ENCODE data around the gene ZNF726. TPM values are rescaled to one million over a fixed set of nuclear protein-coding genes. Genes with fewer than 3 reads are reported as not detected.

Gene ZNF726
- total RNA-seq, 1 experiment from 2014 or later = not detected

- TF ChIP-seq AR (CRISPR knock-in tag; IDR thresholded peaks at IDR 0.05) (no peak), ZNF671 (CRISPR knock-in tag; IDR thresholded peaks at IDR 0.05) (no peak)
These were observed 66.1 kb downstream of the ZNF726 start (continued) for GRCh38 chr19:23980805-23981204.

GRCh38 chr19:23981863-23982262, 67.2 kb downstream of the ZNF726 start:
- DNase-seq (ENCODE audit: low spot score) (no peak), ATAC-seq (no peak)
- Mint-ChIP-seq H3K4me3 (no peak overlapping the region), H3K27me3 (ENCODE audit: low read depth) (peaks cover 21% of the 10 kb centered on the region), H3K36me3 (peaks cover 71% of the 10 kb centered on the region), H3K4me1 (no peaks in the 10 kb centered on the region), H3K9me3 (peaks cover 97% of the 10 kb centered on the region), H3K27ac (no peak overlapping the region)
- TF ChIP-seq NR1H2 (CRISPR knock-in tag; IDR thresholded peaks at IDR 0.05) (no peak), TP53 (CRISPR knock-in tag; IDR thresholded peaks at IDR 0.05) (no peak), CREM (CRISPR knock-in tag; IDR thresholded peaks at IDR 0.05) (no peak), SOX15 (CRISPR knock-in tag; IDR thresholded peaks at IDR 0.05) (no peak), JUN (CRISPR knock-in tag; IDR thresholded peaks at IDR 0.05) (no peak)
- TF ChIP-seq, protein P1, sequence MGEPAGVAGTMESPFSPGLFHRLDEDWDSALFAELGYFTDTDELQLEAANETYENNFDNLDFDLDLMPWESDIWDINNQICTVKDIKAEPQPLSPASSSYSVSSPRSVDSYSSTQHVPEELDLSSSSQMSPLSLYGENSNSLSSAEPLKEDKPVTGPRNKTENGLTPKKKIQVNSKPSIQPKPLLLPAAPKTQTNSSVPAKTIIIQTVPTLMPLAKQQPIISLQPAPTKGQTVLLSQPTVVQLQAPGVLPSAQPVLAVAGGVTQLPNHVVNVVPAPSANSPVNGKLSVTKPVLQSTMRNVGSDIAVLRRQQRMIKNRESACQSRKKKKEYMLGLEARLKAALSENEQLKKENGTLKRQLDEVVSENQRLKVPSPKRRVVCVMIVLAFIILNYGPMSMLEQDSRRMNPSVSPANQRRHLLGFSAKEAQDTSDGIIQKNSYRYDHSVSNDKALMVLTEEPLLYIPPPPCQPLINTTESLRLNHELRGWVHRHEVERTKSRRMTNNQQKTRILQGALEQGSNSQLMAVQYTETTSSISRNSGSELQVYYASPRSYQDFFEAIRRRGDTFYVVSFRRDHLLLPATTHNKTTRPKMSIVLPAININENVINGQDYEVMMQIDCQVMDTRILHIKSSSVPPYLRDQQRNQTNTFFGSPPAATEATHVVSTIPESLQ (CRISPR knock-in tag; IDR thresholded peaks at IDR 0.05) = no peak
- TF ChIP-seq, protein P2, sequence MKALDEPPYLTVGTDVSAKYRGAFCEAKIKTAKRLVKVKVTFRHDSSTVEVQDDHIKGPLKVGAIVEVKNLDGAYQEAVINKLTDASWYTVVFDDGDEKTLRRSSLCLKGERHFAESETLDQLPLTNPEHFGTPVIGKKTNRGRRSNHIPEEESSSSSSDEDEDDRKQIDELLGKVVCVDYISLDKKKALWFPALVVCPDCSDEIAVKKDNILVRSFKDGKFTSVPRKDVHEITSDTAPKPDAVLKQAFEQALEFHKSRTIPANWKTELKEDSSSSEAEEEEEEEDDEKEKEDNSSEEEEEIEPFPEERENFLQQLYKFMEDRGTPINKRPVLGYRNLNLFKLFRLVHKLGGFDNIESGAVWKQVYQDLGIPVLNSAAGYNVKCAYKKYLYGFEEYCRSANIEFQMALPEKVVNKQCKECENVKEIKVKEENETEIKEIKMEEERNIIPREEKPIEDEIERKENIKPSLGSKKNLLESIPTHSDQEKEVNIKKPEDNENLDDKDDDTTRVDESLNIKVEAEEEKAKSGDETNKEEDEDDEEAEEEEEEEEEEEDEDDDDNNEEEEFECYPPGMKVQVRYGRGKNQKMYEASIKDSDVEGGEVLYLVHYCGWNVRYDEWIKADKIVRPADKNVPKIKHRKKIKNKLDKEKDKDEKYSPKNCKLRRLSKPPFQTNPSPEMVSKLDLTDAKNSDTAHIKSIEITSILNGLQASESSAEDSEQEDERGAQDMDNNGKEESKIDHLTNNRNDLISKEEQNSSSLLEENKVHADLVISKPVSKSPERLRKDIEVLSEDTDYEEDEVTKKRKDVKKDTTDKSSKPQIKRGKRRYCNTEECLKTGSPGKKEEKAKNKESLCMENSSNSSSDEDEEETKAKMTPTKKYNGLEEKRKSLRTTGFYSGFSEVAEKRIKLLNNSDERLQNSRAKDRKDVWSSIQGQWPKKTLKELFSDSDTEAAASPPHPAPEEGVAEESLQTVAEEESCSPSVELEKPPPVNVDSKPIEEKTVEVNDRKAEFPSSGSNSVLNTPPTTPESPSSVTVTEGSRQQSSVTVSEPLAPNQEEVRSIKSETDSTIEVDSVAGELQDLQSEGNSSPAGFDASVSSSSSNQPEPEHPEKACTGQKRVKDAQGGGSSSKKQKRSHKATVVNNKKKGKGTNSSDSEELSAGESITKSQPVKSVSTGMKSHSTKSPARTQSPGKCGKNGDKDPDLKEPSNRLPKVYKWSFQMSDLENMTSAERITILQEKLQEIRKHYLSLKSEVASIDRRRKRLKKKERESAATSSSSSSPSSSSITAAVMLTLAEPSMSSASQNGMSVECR (CRISPR knock-in tag; IDR thresholded peaks at IDR 0.05; ENCODE audit: borderline replicate concordance) = no peak
- TF ChIP-seq, protein P3, sequence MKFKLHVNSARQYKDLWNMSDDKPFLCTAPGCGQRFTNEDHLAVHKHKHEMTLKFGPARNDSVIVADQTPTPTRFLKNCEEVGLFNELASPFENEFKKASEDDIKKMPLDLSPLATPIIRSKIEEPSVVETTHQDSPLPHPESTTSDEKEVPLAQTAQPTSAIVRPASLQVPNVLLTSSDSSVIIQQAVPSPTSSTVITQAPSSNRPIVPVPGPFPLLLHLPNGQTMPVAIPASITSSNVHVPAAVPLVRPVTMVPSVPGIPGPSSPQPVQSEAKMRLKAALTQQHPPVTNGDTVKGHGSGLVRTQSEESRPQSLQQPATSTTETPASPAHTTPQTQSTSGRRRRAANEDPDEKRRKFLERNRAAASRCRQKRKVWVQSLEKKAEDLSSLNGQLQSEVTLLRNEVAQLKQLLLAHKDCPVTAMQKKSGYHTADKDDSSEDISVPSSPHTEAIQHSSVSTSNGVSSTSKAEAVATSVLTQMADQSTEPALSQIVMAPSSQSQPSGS (CRISPR knock-in tag; IDR thresholded peaks at IDR 0.05; ENCODE audit: borderline replicate concordance, low read depth) = no peak
- TF ChIP-seq, protein P4, sequence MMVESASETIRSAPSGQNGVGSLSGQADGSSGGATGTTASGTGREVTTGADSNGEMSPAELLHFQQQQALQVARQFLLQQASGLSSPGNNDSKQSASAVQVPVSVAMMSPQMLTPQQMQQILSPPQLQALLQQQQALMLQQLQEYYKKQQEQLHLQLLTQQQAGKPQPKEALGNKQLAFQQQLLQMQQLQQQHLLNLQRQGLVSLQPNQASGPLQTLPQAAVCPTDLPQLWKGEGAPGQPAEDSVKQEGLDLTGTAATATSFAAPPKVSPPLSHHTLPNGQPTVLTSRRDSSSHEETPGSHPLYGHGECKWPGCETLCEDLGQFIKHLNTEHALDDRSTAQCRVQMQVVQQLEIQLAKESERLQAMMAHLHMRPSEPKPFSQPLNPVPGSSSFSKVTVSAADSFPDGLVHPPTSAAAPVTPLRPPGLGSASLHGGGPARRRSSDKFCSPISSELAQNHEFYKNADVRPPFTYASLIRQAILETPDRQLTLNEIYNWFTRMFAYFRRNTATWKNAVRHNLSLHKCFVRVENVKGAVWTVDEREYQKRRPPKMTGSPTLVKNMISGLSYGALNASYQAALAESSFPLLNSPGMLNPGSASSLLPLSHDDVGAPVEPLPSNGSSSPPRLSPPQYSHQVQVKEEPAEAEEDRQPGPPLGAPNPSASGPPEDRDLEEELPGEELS (CRISPR knock-in tag; IDR thresholded peaks at IDR 0.05) = no peak
- ChIA-PET CTCF (no interaction called here), POLR2A (no interaction called here)

DNA sequence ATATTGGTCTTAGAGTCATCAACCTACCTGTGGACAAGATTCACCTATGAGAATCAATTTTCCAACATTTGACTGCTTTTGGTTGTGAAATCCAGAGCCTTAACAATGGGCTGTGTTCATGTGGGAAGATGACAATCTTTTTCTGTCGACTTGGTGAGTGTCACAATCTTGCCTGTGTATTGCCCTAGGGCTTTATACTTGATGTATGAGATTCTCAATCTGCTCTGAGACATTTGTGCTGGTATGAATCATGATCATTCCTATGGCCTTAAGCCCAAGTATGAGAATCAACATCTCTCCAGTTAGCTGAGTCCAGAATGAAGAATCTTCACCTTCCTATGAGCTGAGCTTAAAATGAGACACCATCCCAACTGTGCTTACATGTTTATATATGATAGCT, 68.7 kb downstream of the ZNF726 start:
- ATAC-seq (no peak), DNase-seq (ENCODE audit: low spot score) (no peak)
- no peak overlapping the region for H3K27ac Mint-ChIP-seq
- CTCF ChIA-PET = no interaction called here
- peaks cover 69% of the 10 kb centered on the region for H3K36me3 Mint-ChIP-seq
- no peak overlapping the region for H3K4me3 Mint-ChIP-seq
- peaks cover 97% of the 10 kb centered on the region for H3K9me3 Mint-ChIP-seq
- POLR2A ChIA-PET = no interaction called here
- peaks cover 20% of the 10 kb centered on the region for H3K27me3 Mint-ChIP-seq (ENCODE audit: low read depth)
- no peaks in the 10 kb centered on the region for H3K4me1 Mint-ChIP-seq
- no peak for TF ChIP-seq ZNF671 (CRISPR knock-in tag; IDR thresholded peaks at IDR 0.05)
- TF ChIP-seq, protein P5, sequence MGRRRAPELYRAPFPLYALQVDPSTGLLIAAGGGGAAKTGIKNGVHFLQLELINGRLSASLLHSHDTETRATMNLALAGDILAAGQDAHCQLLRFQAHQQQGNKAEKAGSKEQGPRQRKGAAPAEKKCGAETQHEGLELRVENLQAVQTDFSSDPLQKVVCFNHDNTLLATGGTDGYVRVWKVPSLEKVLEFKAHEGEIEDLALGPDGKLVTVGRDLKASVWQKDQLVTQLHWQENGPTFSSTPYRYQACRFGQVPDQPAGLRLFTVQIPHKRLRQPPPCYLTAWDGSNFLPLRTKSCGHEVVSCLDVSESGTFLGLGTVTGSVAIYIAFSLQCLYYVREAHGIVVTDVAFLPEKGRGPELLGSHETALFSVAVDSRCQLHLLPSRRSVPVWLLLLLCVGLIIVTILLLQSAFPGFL (CRISPR knock-in tag; IDR thresholded peaks at IDR 0.05; ENCODE audit: borderline replicate concordance) = no peak
- no peak for TF ChIP-seq NFE2L1 (CRISPR knock-in tag; IDR thresholded peaks at IDR 0.05)
- TF ChIP-seq FOXK1 (CRISPR knock-in tag; IDR thresholded peaks at IDR 0.05) = no peak
- TF ChIP-seq IRF2 (CRISPR knock-in tag; IDR thresholded peaks at IDR 0.05; ENCODE audit: borderline replicate concordance, low read depth) = no peak
- TF ChIP-seq OVOL2 (CRISPR knock-in tag; IDR thresholded peaks at IDR 0.05; ENCODE audit: borderline replicate concordance) = no peak
- no peak for TF ChIP-seq EMX1 (CRISPR knock-in tag; IDR thresholded peaks at IDR 0.05)
- no peak for TF ChIP-seq CDX4 (CRISPR knock-in tag; IDR thresholded peaks at IDR 0.05; ENCODE audit: borderline replicate concordance)
- TF ChIP-seq HMGA2 (CRISPR knock-in tag; IDR thresholded peaks at IDR 0.05) = no peak
- TF ChIP-seq GTF2I (CRISPR knock-in tag; conservative IDR thresholded peaks at IDR 0.05) = no peak
